IMR-90 (cell line): ENCODE results near the gene PEX6. TPM values are rescaled to one million over a fixed set of nuclear protein-coding genes. Genes with fewer than 3 reads are reported as not detected.

ENCODE experiments used
- ATAC-seq: fragments of 200-7000 bp; cut with Tn5 transposase; 2 replicates; pipeline ENCODE4 v1.9.1; 2020; ENCODE audit warnings: low read depth, mild to moderate bottlenecking, moderate library complexity
- BruUV-seq: library from RNA; stranded (reverse); fragments of 400-500 nt; replicated peaks from 2 replicates; lab custom pipeline; 2021; lab: Mats Ljungman, UMichigan
- CTCF ChIA-PET: fragments of 300-600 bp; formaldehyde crosslinking; extraction: SDS; loops from one replicate; lab custom pipeline; 2021; ENCODE audit warnings: antibody characterized with exemption; lab: Yijun Ruan, JAX
- POLR2A ChIA-PET: fragments of 300-600 bp; sonication (Branson Sonifier 250); formaldehyde crosslinking; loops from one replicate; lab custom pipeline; 2022; ENCODE audit warnings: antibody characterized with exemption; ENCODE audit not compliant: unreplicated experiment; lab: Charles Lee
- DNase-seq: peaks from one replicate; pipeline ENCODE4 v3.0.0; 2013
- H2AFZ ChIP-seq: replicated peaks from 2 replicates; pipeline ENCODE3; 2013; ENCODE audit warnings: low read length, mild to moderate bottlenecking; ENCODE audit not compliant: poor library complexity
- H2AK5ac ChIP-seq: 2 replicates; pipeline ENCODE4 v1.6.1; 2013; ENCODE audit warnings: low read depth, low read length, inconsistent platforms
- H2AK9ac ChIP-seq: replicated peaks from 2 replicates; pipeline ENCODE3; 2013; ENCODE audit warnings: mild to moderate bottlenecking, low read depth, low read length, moderate library complexity; ENCODE audit not compliant: poor library complexity
- H2BK120ac ChIP-seq: 2 replicates; pipeline ENCODE4 v1.6.1; 2013; ENCODE audit warnings: low read depth, low read length, inconsistent platforms
- H2BK15ac ChIP-seq: 3 replicates; pipeline ENCODE4 v1.6.1; 2013; ENCODE audit warnings: low read depth, low read length, inconsistent platforms
- H2BK20ac ChIP-seq: 2 replicates; pipeline ENCODE4 v1.6.1; 2013; ENCODE audit warnings: low read depth, mild to moderate bottlenecking, inconsistent platforms, low read length, moderate library complexity
- H2BK5ac ChIP-seq: 2 replicates; pipeline ENCODE4 v1.6.1; 2013; ENCODE audit warnings: mild to moderate bottlenecking, low read depth, low read length, inconsistent platforms; ENCODE audit not compliant: poor library complexity, severe bottlenecking
- H3K14ac ChIP-seq: replicated peaks from 2 replicates; pipeline ENCODE4 v1.6.1; 2013; ENCODE audit warnings: low read depth, low read length, inconsistent platforms
- H3K18ac ChIP-seq: 2 replicates; pipeline ENCODE4 v1.6.1; 2013; ENCODE audit warnings: low read depth, low read length, control low read depth
- H3K23ac ChIP-seq: 2 replicates; pipeline ENCODE4 v1.6.1; 2013; ENCODE audit warnings: low read depth, low read length, inconsistent platforms
- H3K27ac ChIP-seq: 2 replicates; pipeline ENCODE4 v1.5.1; 2013; ENCODE audit warnings: mild to moderate bottlenecking, control low read depth, low read length; ENCODE audit not compliant: insufficient read depth
- H3K27me3 ChIP-seq: 2 replicates; pipeline ENCODE4 v1.6.1; 2013; ENCODE audit warnings: low read length; ENCODE audit not compliant: control insufficient read depth, insufficient read depth
- H3K36me3 ChIP-seq: 2 replicates; pipeline ENCODE4 v1.6.1; 2013; ENCODE audit warnings: low read length, mixed read lengths; ENCODE audit not compliant: control insufficient read depth, insufficient read depth
- H3K4ac ChIP-seq: 2 replicates; pipeline ENCODE4 v1.6.1; 2013; ENCODE audit warnings: low read depth, low read length, inconsistent platforms
- H3K4me1 ChIP-seq: 2 replicates; pipeline ENCODE4 v1.6.1; 2013; ENCODE audit warnings: low read length, mixed read lengths; ENCODE audit not compliant: control insufficient read depth, insufficient read depth
- H3K4me2 ChIP-seq: 2 replicates; pipeline ENCODE4 v1.6.1; 2013; ENCODE audit warnings: low read depth, mild to moderate bottlenecking, control low read depth, low read length, moderate library complexity
- H3K4me3 ChIP-seq: 2 replicates; pipeline ENCODE4 v1.5.1; 2013; ENCODE audit warnings: low read depth, mild to moderate bottlenecking, control low read depth, low read length, moderate library complexity; ENCODE audit not compliant: insufficient read depth
- H3K56ac ChIP-seq: 2 replicates; pipeline ENCODE4 v1.6.1; 2013; ENCODE audit warnings: low read length, inconsistent platforms; ENCODE audit not compliant: insufficient read depth; ENCODE audit errors: extremely low read depth
- H3K79me1 ChIP-seq, 2 experiments: 2 replicates each; pipeline ENCODE4 v1.6.1; 2013; ENCODE audit warnings: low read length in 2 of 2, inconsistent platforms in 1 of 2, low read depth in 1 of 2
- H3K9ac ChIP-seq: 2 replicates; pipeline ENCODE4 v1.6.1; 2013; ENCODE audit warnings: low read depth, low read length, control low read depth
- H3K9me1 ChIP-seq: 2 replicates; pipeline ENCODE4 v1.6.1; 2013; ENCODE audit warnings: low read length, inconsistent platforms; ENCODE audit not compliant: insufficient read depth
- H3K9me3 ChIP-seq: 2 replicates; pipeline ENCODE4 v1.6.1; 2013; ENCODE audit warnings: low read length; ENCODE audit not compliant: control insufficient read depth, insufficient read depth
- H4K20me1 ChIP-seq: 2 replicates; pipeline ENCODE4 v1.6.1; 2013; ENCODE audit warnings: low read length, inconsistent platforms; ENCODE audit not compliant: insufficient read depth
- H4K5ac ChIP-seq: 2 replicates; pipeline ENCODE4 v1.6.1; 2013; ENCODE audit warnings: mild to moderate bottlenecking, low read depth, low read length, control low read depth
- H4K8ac ChIP-seq, 2 experiments: 2 replicates each; pipeline ENCODE4 v1.6.1; 2013; ENCODE audit warnings: low read depth in 2 of 2, low read length in 2 of 2, control low read depth in 1 of 2, inconsistent platforms in 1 of 2
- H4K91ac ChIP-seq: 2 replicates; pipeline ENCODE4 v1.6.1; 2013; ENCODE audit warnings: low read depth, low read length, inconsistent platforms; ENCODE audit not compliant: insufficient read depth
- BHLHE40 ChIP-seq: fragments of 150-350 bp; IDR thresholded peaks from 2 replicates; pipeline ENCODE4 v1.6.1; 2016; ENCODE audit warnings: mild to moderate bottlenecking, low read depth, low read length
- CHD1 ChIP-seq: IDR thresholded peaks from 2 replicates; pipeline ENCODE4 v1.6.1; 2012; ENCODE audit warnings: low read depth, low read length, improper control_type of control experiment
- MAFK ChIP-seq: IDR thresholded peaks from 2 replicates; pipeline ENCODE4 v1.6.1; 2012; ENCODE audit warnings: low read depth, low read length, improper control_type of control experiment
- NFE2L2 ChIP-seq: fragments of 150-350 bp; IDR thresholded peaks from 2 replicates; pipeline ENCODE4 v1.6.1; 2016; ENCODE audit warnings: low read depth, mild to moderate bottlenecking, low read length
- POLR2A ChIP-seq: IDR thresholded peaks from 2 replicates; pipeline ENCODE4 v1.6.1; 2012; ENCODE audit warnings: mild to moderate bottlenecking, low read depth, low read length
- RAD21 ChIP-seq: IDR thresholded peaks from 2 replicates; pipeline ENCODE4 v1.6.1; 2012; ENCODE audit warnings: low read length, improper control_type of control experiment
- RFX5 ChIP-seq: IDR thresholded peaks from 2 replicates; pipeline ENCODE4 v1.8.0; 2012; ENCODE audit warnings: low read depth, mild to moderate bottlenecking, low read length, moderate library complexity
- WGBS, 2 experiments: methylation state at CpG; one replicate each; pipeline versions ENCODE4 v1.1.5 to v1.1.7; 2013; ENCODE audit warnings: missing lambda C conversion rate in 2 of 2; ENCODE audit not compliant: insufficient read length in 1 of 2; ENCODE audit errors: extremely low coverage in 2 of 2; 5-methylcytosine and 5-hydroxymethylcytosine counted together
- dilution Hi-C: fragments of 300-500 bp; cut with HindIII; formaldehyde crosslinking; loops from one replicate; pipeline ENCODE4 v1.14.3; 2018; ENCODE audit warnings: low sequenced_read_pairs; ENCODE audit not compliant: unreplicated experiment
- in situ Hi-C: fragments of 300-500 bp; cut with MboI; formaldehyde crosslinking; loops from 3 replicates; pipeline ENCODE4 v1.14.3; 2019; ENCODE audit warnings: low sequenced_read_pairs, inconsistent platforms, mixed read lengths
- intact Hi-C: fragments of 100-400 bp; cut with micrococcal nuclease; formaldehyde crosslinking; loops from 2 replicates; pipeline ENCODE4 v1.10.0; 2022
- polyA plus RNA-seq, 3 experiments: library from polyadenylated mRNA; depleted of rRNA; stranded (reverse); fragments of >200 nt; gene quantifications; 2 replicates each; pipeline ENCODE4 v1.2.3, GENCODE V29; 2012; ENCODE audit warnings: low replicate concordance in 1 of 3
- total RNA-seq: library from RNA; depleted of rRNA; stranded (reverse); fragments of >200 nt; gene quantifications from 2 replicates; pipeline ENCODE4 v1.2.3, GENCODE V29; 2012
- TF ChIP-seq, protein P1 (sequence below): conservative IDR thresholded peaks from 2 replicates; pipeline ENCODE4 v1.5.1; 2012; ENCODE audit warnings: mild to moderate bottlenecking, low read depth, low read length, improper control_type of control experiment
- TF ChIP-seq, protein P2 (sequence below): fragments of 150-350 bp; IDR thresholded peaks from 2 replicates; pipeline ENCODE4 v1.6.1; 2017; ENCODE audit warnings: mild to moderate bottlenecking, antibody characterized with exemption, low read length, low read depth

The PEX6 gene
- total and polyA plus RNA-seq, 2 of the 4 experiments (the other 2 are of a cell fraction), result 10.4 to 10.6 TPM

DNA sequence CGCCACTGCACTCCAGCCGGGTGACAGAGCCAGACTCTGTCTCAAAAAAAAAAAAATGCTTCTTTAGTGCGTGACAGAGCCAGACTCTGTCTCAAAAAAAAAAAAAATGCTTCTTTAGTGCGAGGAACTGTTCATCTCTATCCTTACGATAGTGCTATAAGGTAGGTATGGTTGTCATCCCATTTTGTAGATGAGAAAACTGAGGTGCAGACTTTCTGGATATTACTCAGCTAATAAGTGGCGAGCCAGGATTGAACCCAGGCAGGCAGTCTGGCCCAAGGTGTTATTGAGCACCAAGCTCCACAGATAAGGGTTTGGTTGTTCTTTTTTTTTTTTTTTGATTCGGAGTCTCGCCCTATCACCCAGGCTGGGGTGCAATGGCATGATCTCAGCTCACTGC, 22.9 kb upstream of the PEX6 start:
- ATAC-seq (no peak), DNase-seq (no peak)
- no peaks in the 10 kb centered on the region for H3K4me1 ChIP-seq
- H3K4ac ChIP-seq, result no peak overlapping the region
- H2BK5ac ChIP-seq, result no peak overlapping the region
- BruUV-seq, result no TSS peak
- POLR2A ChIA-PET, result no interaction called here
- no peak overlapping the region for H2BK120ac ChIP-seq
- H3K18ac ChIP-seq, result no peak overlapping the region
- dilution Hi-C loops (no loop called here), in situ Hi-C loops (no loop called here), intact Hi-C loops (no loop called here)
- H2AK9ac ChIP-seq, result no peak overlapping the region
- no peak overlapping the region for H2AK5ac ChIP-seq
- CTCF ChIA-PET, result interaction anchor here (0.7 to 0.9 kb wide), 2 partner anchors 100 to 103 kb away, joined by 3 read pairs; no protein-coding TSS in a partner anchor
- no peaks in the 10 kb centered on the region for H3K27me3 ChIP-seq
- no peak overlapping the region for H2AFZ ChIP-seq
- H2BK15ac ChIP-seq, result no peak overlapping the region
- H4K5ac ChIP-seq, result no peak overlapping the region
- no peaks in the 10 kb centered on the region; the same call in none of the 2 replicates for H4K20me1 ChIP-seq
- H3K9me1 ChIP-seq, result peaks cover 6% of the 10 kb centered on the region; the same call in 1 of the 2 replicates
- no peak overlapping the region for H3K14ac ChIP-seq
- H2BK20ac ChIP-seq, result no peak overlapping the region
- no peak overlapping the region for H3K27ac ChIP-seq
- H3K4me3 ChIP-seq, result no peak overlapping the region
- H3K36me3 ChIP-seq, result peaks cover 9% of the 10 kb centered on the region
- no peak overlapping the region for H4K8ac ChIP-seq
- no peak overlapping the region for H4K91ac ChIP-seq
- no peak overlapping the region for H3K56ac ChIP-seq
- no peaks in the 10 kb centered on the region for H3K9me3 ChIP-seq
- 100% methylated on average over 3 of the region's 8 CpGs; no CpG with 5 or more reads in 1 of the 2 experiments for WGBS, 2 experiments
- peaks cover 5 to 37% of the 10 kb centered on the region in 2 experiments for H3K79me1 ChIP-seq
- H3K9ac ChIP-seq, result no peak overlapping the region
- no peak overlapping the region for H3K23ac ChIP-seq
- TF ChIP-seq RAD21, result no peak
- TF ChIP-seq, protein P1, sequence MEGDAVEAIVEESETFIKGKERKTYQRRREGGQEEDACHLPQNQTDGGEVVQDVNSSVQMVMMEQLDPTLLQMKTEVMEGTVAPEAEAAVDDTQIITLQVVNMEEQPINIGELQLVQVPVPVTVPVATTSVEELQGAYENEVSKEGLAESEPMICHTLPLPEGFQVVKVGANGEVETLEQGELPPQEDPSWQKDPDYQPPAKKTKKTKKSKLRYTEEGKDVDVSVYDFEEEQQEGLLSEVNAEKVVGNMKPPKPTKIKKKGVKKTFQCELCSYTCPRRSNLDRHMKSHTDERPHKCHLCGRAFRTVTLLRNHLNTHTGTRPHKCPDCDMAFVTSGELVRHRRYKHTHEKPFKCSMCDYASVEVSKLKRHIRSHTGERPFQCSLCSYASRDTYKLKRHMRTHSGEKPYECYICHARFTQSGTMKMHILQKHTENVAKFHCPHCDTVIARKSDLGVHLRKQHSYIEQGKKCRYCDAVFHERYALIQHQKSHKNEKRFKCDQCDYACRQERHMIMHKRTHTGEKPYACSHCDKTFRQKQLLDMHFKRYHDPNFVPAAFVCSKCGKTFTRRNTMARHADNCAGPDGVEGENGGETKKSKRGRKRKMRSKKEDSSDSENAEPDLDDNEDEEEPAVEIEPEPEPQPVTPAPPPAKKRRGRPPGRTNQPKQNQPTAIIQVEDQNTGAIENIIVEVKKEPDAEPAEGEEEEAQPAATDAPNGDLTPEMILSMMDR, result no peak
- TF ChIP-seq, protein P2, sequence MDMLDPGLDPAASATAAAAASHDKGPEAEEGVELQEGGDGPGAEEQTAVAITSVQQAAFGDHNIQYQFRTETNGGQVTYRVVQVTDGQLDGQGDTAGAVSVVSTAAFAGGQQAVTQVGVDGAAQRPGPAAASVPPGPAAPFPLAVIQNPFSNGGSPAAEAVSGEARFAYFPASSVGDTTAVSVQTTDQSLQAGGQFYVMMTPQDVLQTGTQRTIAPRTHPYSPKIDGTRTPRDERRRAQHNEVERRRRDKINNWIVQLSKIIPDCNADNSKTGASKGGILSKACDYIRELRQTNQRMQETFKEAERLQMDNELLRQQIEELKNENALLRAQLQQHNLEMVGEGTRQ, result no peak
- TF ChIP-seq CHD1, result no peak
- no peak for TF ChIP-seq BHLHE40
- TF ChIP-seq MAFK, result no peak
- TF ChIP-seq NFE2L2, result no peak
- no peak for TF ChIP-seq POLR2A
- no peak for TF ChIP-seq RFX5
- no peak overlapping the region for H3K4me2 ChIP-seq
